K562 (cell line): Measurements from ENCODE around the gene KRT8. TPM values are rescaled to one million over a fixed set of nuclear protein-coding genes. Genes with fewer than 3 reads are reported as not detected.

Experiments
- CUX1 ChIP-seq: fragments of 200-800 bp; sonication (Bioruptor generic); IDR thresholded peaks from 2 replicates; pipeline ENCODE4 v1.6.1; 2016; ENCODE audit warnings: missing genetic modification characterization, missing compliant biosample characterization
- FUS ChIP-seq: fragments of 200-400 bp; formaldehyde crosslinking; optimal IDR thresholded peaks from 2 replicates; pipeline ENCODE3; 2017; ENCODE audit warnings: low read depth, low read length
- HINFP ChIP-seq: fragments of 450-650 bp; conservative IDR thresholded peaks from 2 replicates; pipeline ENCODE4 v1.6.1; 2016; ENCODE audit warnings: missing genetic modification characterization, low read depth, mild to moderate bottlenecking, control low read depth, missing compliant biosample characterization
- KAT8 ChIP-seq: fragments of 450-650 bp; IDR thresholded peaks from 2 replicates; pipeline ENCODE4 v1.6.1; 2016; ENCODE audit warnings: low read depth, mild to moderate bottlenecking
- MAZ ChIP-seq, 2 experiments: fragments of 450-650 bp in 1 of 2; sonication (generic) in 1 of 2; formaldehyde crosslinking; IDR thresholded peaks in 1 of 2; conservative IDR thresholded peaks in 1 of 2; 2 replicates each; pipeline versions ENCODE4 v1.4.0 to v1.5.0; 2020; ENCODE audit warnings: mild to moderate bottlenecking in 1 of 2, missing genetic modification reagents in 1 of 2
- MEIS2 ChIP-seq: fragments of 450-650 bp; IDR thresholded peaks from 2 replicates; pipeline ENCODE4 v1.6.1; 2014; ENCODE audit warnings: mild to moderate bottlenecking; ENCODE audit not compliant: partially characterized antibody
- NR2C2 ChIP-seq, 2 experiments: fragments of 200-800 bp in 1 of 2; sonication (Bioruptor generic) in 1 of 2; sonication (generic) in 1 of 2; formaldehyde crosslinking in 1 of 2; IDR thresholded peaks; 2 replicates each; pipeline versions ENCODE4 v1.6.1 to v1.8.0; 2016 to 2022; ENCODE audit warnings: mild to moderate bottlenecking in 1 of 2, missing compliant biosample characterization in 1 of 2, missing genetic modification characterization in 1 of 2, missing genetic modification reagents in 1 of 2
- RAD21 ChIP-seq, 2 experiments: fragments of 250-450 bp in 1 of 2; fragments of 450-650 bp in 1 of 2; sonication (Bioruptor Pico) in 1 of 2; formaldehyde crosslinking in 1 of 2; IDR thresholded peaks in 1 of 2; conservative IDR thresholded peaks in 1 of 2; 2 replicates each; pipeline versions ENCODE4 v1.4.0 to v1.8.0; 2020 to 2022; ENCODE audit warnings: mild to moderate bottlenecking in 2 of 2, moderate library complexity in 1 of 2
- RB1 ChIP-seq: fragments of 450-650 bp; IDR thresholded peaks from 2 replicates; pipeline ENCODE4 v1.6.1; 2017; ENCODE audit warnings: low read depth, mild to moderate bottlenecking
- SFPQ ChIP-seq: fragments of 200-400 bp; formaldehyde crosslinking; IDR thresholded peaks from 2 replicates; pipeline ENCODE4 v1.6.1; 2017; ENCODE audit warnings: mild to moderate bottlenecking, low read depth, low read length, moderate library complexity
- SNIP1 ChIP-seq: fragments of 450-650 bp; IDR thresholded peaks from 2 replicates; pipeline ENCODE4 v1.7.1; 2017; ENCODE audit warnings: low read depth, mild to moderate bottlenecking
- TCF15 ChIP-seq: fragments of 250-450 bp; sonication (Bioruptor Pico); IDR thresholded peaks from 2 replicates; pipeline ENCODE4 v1.8.0; 2022; ENCODE audit warnings: moderate library complexity, mild to moderate bottlenecking, inconsistent platforms
- TFE3 ChIP-seq: fragments of 450-650 bp; formaldehyde crosslinking; IDR thresholded peaks from 2 replicates; pipeline ENCODE4 v1.4.0; 2020; ENCODE audit warnings: mild to moderate bottlenecking, mixed read lengths
- ZNF140 ChIP-seq: fragments of 250-450 bp; sonication (Bioruptor Pico); IDR thresholded peaks from 2 replicates; pipeline ENCODE4 v1.8.0; 2021; ENCODE audit warnings: moderate library complexity, mild to moderate bottlenecking, inconsistent platforms
- ZNF717 ChIP-seq: fragments of 250-450 bp; sonication (Bioruptor Pico); IDR thresholded peaks from 2 replicates; pipeline ENCODE4 v1.5.0; 2021
- polyA plus RNA-seq, 8 experiments: library from polyadenylated mRNA; depleted of rRNA in 4 of 8; stranded (reverse) in 5 of 8; unstranded in 3 of 8; fragments of >200 nt; fragmentation: Nextera tagmentation in 2 of 8; fragmentation: Illumina TruSeq in 1 of 8; extraction: Ambion mirVana in 2 of 8; extraction: Trizol in 1 of 8; gene quantifications; 2 replicates each; pipeline versions ENCODE4 v1.2.1 to v1.2.3, GENCODE V29; 2011 to 2014; ENCODE audit warnings: inconsistent platforms in 1 of 8, missing spikeins in 1 of 8
- total RNA-seq, 7 experiments: library from RNA; depleted of rRNA in 6 of 7; stranded (reverse); fragments of >200 nt in 6 of 7; fragmentation: Illumina TruSeq in 2 of 7; extraction: Trizol in 2 of 7; gene quantifications; 2 replicates each; pipeline versions ENCODE4 v1.2.1 to v1.2.3, GENCODE V29; 2011 to 2021; ENCODE audit warnings: low replicate concordance in 1 of 7

The KRT8 gene
- total and polyA plus RNA-seq, 9 of the 15 experiments (the other 6 are each of a cell fraction or from before 2014, with no cell fraction given), result 41.5 to 661 (median 260) TPM

- no peak for TF ChIP-seq CUX1
- TF ChIP-seq KAT8, result no peak
- no peak for TF ChIP-seq MEIS2
- no peak for TF ChIP-seq FUS
- TF ChIP-seq HINFP (tag), result peak; percentile 97
- no peak for TF ChIP-seq ZNF717
- TF ChIP-seq ZNF140 (CRISPR knock-in tag), result no peak
- TF ChIP-seq RB1, result peak; percentile 53; the same call in 1 of the 2 replicates
- TF ChIP-seq RAD21 (CRISPR knock-in tag; conservative IDR thresholded peaks at IDR 0.05 in 1 of 2, IDR thresholded peaks at IDR 0.05 in 1 of 2), result peak; percentile 99 to 100
- no peak for TF ChIP-seq TCF15
- no peak for TF ChIP-seq TFE3 (CRISPR knock-in tag)
- 0 out of 4 replicates have a peak, but pooled peaks of 1 of the 2 experiments have one; percentile 27 for TF ChIP-seq MAZ (CRISPR knock-in tag; conservative IDR thresholded peaks at IDR 0.05 in 1 of 2, IDR thresholded peaks at IDR 0.05 in 1 of 2)
- TF ChIP-seq SNIP1, result no peak
- TF ChIP-seq NR2C2 (CRISPR knock-in tag; IDR thresholded peaks at IDR 0.05), result no peak
- TF ChIP-seq NR2C2 (tag; IDR thresholded peaks at IDR 0.05), result no peak
- TF ChIP-seq SFPQ, result no peak
These were observed 20.2 kb downstream of the KRT8 start (continued) for GRCh38 chr12:52884526-52885293.
